DOHH2 (cell line): ENCODE data around the gene RBBP8NL.

Experiments used
- H3F3A ChIP-seq: fragments of 200-600 bp; sonication (generic), shearing (Covaris generic); 2 replicates; pipeline ENCODE4 v1.6.0; 2016; ENCODE audit warnings: antibody characterized with exemption, mild to moderate bottlenecking; ENCODE audit not compliant: control insufficient read depth, insufficient read depth
- H3K27ac ChIP-seq: fragments of 200-600 bp; sonication (generic); 2 replicates; pipeline ENCODE4 v1.5.1; 2014; ENCODE audit warnings: low read depth, mild to moderate bottlenecking, low read length, moderate library complexity
- H3K27me3 ChIP-seq: fragments of 200-600 bp; sonication (generic); 2 replicates; pipeline ENCODE4 v1.6.1; 2014; ENCODE audit warnings: mild to moderate bottlenecking, low read length, mixed read lengths; ENCODE audit not compliant: control insufficient read depth
- H3K36me3 ChIP-seq: fragments of 200-600 bp; sonication (generic); 2 replicates; pipeline ENCODE4 v1.6.1; 2014; ENCODE audit warnings: mild to moderate bottlenecking, low read length, moderate library complexity, mixed read lengths; ENCODE audit not compliant: control insufficient read depth
- H3K4me1 ChIP-seq: fragments of 200-600 bp; sonication (generic); 2 replicates; pipeline ENCODE4 v1.6.1; 2014; ENCODE audit warnings: mild to moderate bottlenecking, low read length, mixed read lengths; ENCODE audit not compliant: control insufficient read depth
- H3K4me2 ChIP-seq: fragments of 200-600 bp; sonication (generic); 2 replicates; pipeline ENCODE4 v1.6.0; 2014; ENCODE audit warnings: mild to moderate bottlenecking, low read length, moderate library complexity
- H3K4me3 ChIP-seq: fragments of 200-600 bp; sonication (generic); 2 replicates; pipeline ENCODE4 v1.5.1; 2014; ENCODE audit warnings: mild to moderate bottlenecking, low read length, mixed read lengths
- H3K79me2 ChIP-seq: fragments of 200-600 bp; sonication (generic); 2 replicates; pipeline ENCODE4 v1.6.1; 2014; ENCODE audit warnings: mild to moderate bottlenecking, low read length, mixed read lengths; ENCODE audit not compliant: control insufficient read depth
- H3K9me2 ChIP-seq: fragments of 200-600 bp; sonication (generic); replicated peaks from 2 replicates; pipeline ENCODE4 v1.6.1; 2014; ENCODE audit warnings: mild to moderate bottlenecking, low read length, mixed read lengths; ENCODE audit not compliant: control insufficient read depth
- H3K9me3 ChIP-seq: fragments of 200-600 bp; sonication (generic); 2 replicates; pipeline ENCODE4 v1.6.1; 2014; ENCODE audit warnings: antibody characterized with exemption, low read length, mixed read lengths; ENCODE audit not compliant: control insufficient read depth, insufficient read depth
- H4K20me1 ChIP-seq: fragments of 200-600 bp; sonication (generic); 2 replicates; pipeline ENCODE4 v1.6.0; 2014; ENCODE audit warnings: low read depth, mild to moderate bottlenecking, antibody characterized with exemption, low read length, moderate library complexity; ENCODE audit not compliant: control insufficient read depth, insufficient read depth
- EZH2phosphoT487 ChIP-seq: fragments of 200-600 bp; sonication (generic); IDR thresholded peaks from 2 replicates; pipeline ENCODE4 v1.6.1; 2017; ENCODE audit warnings: borderline replicate concordance, mild to moderate bottlenecking, antibody characterized with exemption, low read length, moderate library complexity, mixed read lengths
- TF ChIP-seq, protein P1 (sequence below): fragments of 200-600 bp; sonication (generic); IDR thresholded peaks from one replicate; pipeline ENCODE4 v1.5.1; 2014; ENCODE audit warnings: antibody characterized with exemption, mild to moderate bottlenecking, low read depth, low read length; ENCODE audit not compliant: poor library complexity, severe bottlenecking

RBBP8NL gene

DNA sequence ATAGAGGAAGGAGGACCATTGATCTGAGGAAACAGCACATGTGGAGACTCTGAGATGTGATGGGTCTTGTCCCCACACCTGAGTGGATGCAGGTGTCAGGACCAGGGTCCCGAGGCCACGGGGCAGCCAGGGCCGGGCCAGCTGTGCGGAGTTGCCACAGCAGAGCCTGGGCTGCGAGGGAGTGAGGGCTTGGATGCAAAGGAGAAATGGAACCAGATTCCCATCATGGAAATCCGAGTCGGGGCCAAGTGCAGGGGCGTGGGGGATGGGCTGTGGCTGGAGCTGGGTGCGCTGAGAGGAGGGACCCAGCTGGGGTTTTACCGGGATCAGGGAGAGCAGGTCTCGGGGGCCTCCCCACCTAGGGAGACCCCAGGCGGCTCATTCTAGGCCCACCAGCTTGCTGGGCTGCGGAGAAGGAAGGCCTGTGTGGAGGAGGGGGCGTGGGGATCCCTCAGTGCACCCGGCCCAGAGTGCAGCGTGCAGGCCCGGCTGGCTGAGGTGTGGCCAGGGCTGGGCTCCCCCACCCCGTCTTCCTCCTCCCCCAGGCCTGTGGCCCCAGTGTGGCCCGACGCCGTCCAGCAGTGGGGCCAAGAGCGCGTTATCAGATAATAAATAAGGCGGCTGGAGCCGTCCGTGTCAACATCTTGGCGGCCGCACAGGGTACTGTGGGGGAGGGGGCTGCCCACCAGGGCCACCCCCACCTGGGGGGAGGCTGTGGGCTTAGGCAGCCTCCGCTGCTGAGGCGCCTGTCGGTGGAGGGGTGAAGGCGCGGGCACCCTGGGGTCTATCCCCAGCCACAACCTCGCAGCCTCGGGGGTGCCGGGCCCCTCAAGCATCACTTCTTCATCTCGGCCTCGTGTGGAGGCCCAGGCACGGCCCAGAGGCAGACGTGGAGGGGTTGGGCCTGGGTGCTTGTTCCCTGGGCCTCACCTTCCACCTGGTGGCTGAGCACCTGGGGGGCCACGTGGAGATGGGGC, 31.2 kb upstream of the RBBP8NL start:
- Histone ChIP-seq H3K9me3 (no peaks in the 10 kb centered on the region), H3F3A (no peaks in the 10 kb centered on the region), H3K36me3 (no peaks in the 10 kb centered on the region), H3K4me2 (no peak overlapping the region), H4K20me1 (no peaks in the 10 kb centered on the region), H3K27ac (no peak overlapping the region), H3K9me2 (no peaks in the 10 kb centered on the region), H3K27me3 (no peaks in the 10 kb centered on the region), H3K4me1 (no peaks in the 10 kb centered on the region), H3K79me2 (no peaks in the 10 kb centered on the region), H3K4me3 (no peak overlapping the region)
- TF ChIP-seq, protein P1, sequence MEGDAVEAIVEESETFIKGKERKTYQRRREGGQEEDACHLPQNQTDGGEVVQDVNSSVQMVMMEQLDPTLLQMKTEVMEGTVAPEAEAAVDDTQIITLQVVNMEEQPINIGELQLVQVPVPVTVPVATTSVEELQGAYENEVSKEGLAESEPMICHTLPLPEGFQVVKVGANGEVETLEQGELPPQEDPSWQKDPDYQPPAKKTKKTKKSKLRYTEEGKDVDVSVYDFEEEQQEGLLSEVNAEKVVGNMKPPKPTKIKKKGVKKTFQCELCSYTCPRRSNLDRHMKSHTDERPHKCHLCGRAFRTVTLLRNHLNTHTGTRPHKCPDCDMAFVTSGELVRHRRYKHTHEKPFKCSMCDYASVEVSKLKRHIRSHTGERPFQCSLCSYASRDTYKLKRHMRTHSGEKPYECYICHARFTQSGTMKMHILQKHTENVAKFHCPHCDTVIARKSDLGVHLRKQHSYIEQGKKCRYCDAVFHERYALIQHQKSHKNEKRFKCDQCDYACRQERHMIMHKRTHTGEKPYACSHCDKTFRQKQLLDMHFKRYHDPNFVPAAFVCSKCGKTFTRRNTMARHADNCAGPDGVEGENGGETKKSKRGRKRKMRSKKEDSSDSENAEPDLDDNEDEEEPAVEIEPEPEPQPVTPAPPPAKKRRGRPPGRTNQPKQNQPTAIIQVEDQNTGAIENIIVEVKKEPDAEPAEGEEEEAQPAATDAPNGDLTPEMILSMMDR = no peak
- TF ChIP-seq EZH2phosphoT487 = no peak

DNA sequence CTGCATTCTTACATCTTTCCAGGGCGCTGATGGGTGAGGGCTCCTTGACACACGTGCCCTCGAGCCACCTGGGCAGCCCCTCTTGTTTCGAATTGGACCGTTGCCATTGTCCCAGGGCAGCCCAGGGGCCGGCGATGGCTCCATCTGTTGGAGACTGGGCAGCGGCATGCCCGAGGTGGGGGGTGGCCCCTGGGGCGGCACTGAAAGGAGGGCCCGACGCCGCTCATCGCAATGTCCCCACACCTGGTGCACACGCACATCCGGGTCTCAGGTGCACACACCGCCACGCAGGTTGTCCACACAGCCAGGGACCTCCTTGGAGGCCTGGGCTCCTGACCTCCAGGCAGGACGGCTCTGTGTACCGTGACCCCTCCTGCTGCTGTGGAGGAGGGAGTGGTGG, 30.5 kb upstream of the RBBP8NL start:
- TF ChIP-seq, protein P1 = no peak
- no peak for TF ChIP-seq EZH2phosphoT487
- no peaks in the 10 kb centered on the region for H3K9me2 ChIP-seq
- H3K4me1 ChIP-seq = no peaks in the 10 kb centered on the region
- H3F3A ChIP-seq = no peaks in the 10 kb centered on the region
- no peaks in the 10 kb centered on the region for H3K9me3 ChIP-seq
- no peaks in the 10 kb centered on the region for H3K27me3 ChIP-seq
- H3K4me3 ChIP-seq = no peak overlapping the region
- no peak overlapping the region for H3K27ac ChIP-seq
- H3K79me2 ChIP-seq = no peaks in the 10 kb centered on the region
- H3K4me2 ChIP-seq = no peak overlapping the region
- H3K36me3 ChIP-seq = no peaks in the 10 kb centered on the region
- no peaks in the 10 kb centered on the region for H4K20me1 ChIP-seq

DNA sequence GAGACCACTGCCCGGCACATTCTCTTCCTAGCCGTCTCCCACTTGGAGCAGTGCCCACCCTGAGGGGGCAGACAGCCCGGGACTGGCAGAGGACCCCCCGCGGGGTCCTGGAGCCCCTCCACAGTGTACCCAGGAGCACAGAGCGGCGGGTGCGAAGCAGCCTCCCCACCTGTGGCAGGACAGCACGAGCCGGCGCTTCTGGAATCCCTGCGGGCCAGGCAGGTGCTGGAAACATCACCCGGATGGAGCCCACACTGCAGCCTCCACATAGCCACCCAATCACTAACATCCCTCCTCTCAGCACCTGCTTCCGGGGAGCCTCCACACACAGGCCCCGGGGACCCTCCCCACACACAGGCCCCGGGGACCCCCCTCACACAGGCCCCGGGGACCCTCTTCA, 29.8 kb upstream of the RBBP8NL start:
- Histone ChIP-seq H3K9me2 (no peaks in the 10 kb centered on the region), H3K9me3 (no peaks in the 10 kb centered on the region), H3K4me1 (no peaks in the 10 kb centered on the region), H3K27me3 (no peaks in the 10 kb centered on the region), H3K4me3 (no peak overlapping the region), H4K20me1 (no peaks in the 10 kb centered on the region), H3K4me2 (no peak overlapping the region), H3K27ac (no peak overlapping the region), H3F3A (no peaks in the 10 kb centered on the region), H3K36me3 (no peaks in the 10 kb centered on the region), H3K79me2 (no peaks in the 10 kb centered on the region)
- TF ChIP-seq EZH2phosphoT487 = no peak
- TF ChIP-seq, protein P1 = no peak
